ENCODE measurements around the gene EPHB2. TPM values are rescaled to one million over a fixed set of nuclear protein-coding genes. Genes with fewer than 3 reads are reported as not detected.
"Not testable (repeated sequence)": the region's sequence is repeated elsewhere in the genome, so short reads cannot be mapped to it uniquely, and the experiment has no call there.

EPHB2 gene
- total RNA-seq (ENCODE audit: low replicate concordance) = 40.3 and 44.6 TPM in 2 replicates
- long read RNA-seq, partial matches to known transcripts = 24 of 33 reads
- long read RNA-seq, other reads (novel, unspliced or antisense) = 9 of 33 reads

DNA sequence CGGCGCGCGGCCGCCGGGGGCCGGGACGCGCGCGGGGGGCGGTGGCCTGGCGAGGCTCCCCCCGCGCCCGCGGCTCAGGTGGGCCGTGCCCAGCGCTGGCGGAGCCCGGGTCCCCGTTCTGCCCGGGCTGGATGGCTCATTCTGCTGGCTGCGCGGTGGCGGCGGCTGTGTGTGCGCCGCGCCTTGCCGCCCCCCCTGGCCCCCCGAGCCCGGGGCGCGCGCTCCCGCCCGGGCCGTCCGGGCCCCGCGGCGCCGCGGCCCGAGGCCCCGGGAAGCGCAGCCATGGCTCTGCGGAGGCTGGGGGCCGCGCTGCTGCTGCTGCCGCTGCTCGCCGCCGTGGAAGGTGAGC lies at the start of gene EPHB2:
Gene EPHB2, plus strand, starts transcription at position 139 of the 349 bp plus-strand sequence. Its CDS starts 144 bp downstream, at position 283.
- peaks cover 37% of the 10 kb centered on the region for H3K4me1 Mint-ChIP-seq (ENCODE audit: unreplicated experiment)

DNA sequence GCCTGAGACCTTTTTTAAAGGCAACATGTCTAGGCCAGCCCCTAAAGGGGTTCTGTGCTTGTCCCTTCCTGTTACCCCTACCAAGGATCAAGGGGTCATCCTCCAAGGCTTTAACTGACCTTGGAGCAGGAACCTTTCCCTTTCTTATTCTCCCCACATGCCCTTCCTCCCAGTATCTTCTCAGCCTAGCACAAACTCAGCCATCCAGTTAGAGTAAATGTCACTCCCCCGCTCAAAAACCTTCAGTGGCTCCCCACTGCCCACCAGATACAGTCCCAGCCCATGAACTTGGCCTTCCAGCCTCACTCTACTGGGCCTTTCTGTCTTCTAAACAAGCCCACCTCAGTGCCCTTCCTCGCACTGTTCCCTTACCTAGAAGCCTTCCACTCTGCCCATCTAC lies 48.8 kb upstream of the EPHB2 start:
- Mint-ChIP-seq H3K4me1 (ENCODE audit: unreplicated experiment) (no peaks in the 10 kb centered on the region), H3K9me3 (no peaks in the 10 kb centered on the region), H3K27ac (no peak overlapping the region), H3K4me3 (no peak overlapping the region), H3K27me3 (peaks cover 30% of the 10 kb centered on the region), H3K36me3 (no peaks in the 10 kb centered on the region)
- TF ChIP-seq, protein P1, sequence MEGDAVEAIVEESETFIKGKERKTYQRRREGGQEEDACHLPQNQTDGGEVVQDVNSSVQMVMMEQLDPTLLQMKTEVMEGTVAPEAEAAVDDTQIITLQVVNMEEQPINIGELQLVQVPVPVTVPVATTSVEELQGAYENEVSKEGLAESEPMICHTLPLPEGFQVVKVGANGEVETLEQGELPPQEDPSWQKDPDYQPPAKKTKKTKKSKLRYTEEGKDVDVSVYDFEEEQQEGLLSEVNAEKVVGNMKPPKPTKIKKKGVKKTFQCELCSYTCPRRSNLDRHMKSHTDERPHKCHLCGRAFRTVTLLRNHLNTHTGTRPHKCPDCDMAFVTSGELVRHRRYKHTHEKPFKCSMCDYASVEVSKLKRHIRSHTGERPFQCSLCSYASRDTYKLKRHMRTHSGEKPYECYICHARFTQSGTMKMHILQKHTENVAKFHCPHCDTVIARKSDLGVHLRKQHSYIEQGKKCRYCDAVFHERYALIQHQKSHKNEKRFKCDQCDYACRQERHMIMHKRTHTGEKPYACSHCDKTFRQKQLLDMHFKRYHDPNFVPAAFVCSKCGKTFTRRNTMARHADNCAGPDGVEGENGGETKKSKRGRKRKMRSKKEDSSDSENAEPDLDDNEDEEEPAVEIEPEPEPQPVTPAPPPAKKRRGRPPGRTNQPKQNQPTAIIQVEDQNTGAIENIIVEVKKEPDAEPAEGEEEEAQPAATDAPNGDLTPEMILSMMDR (conservative IDR thresholded peaks at IDR 0.05) = no peak
- no peak for DNase-seq (ENCODE audit: extremely low spot score, unreplicated experiment)

More for the DNA sequence above, at the start of gene EPHB2:
- no peaks in the 10 kb centered on the region for H3K9me3 Mint-ChIP-seq
- peak within 1 kb of the TSS; percentile 91 for H3K4me3 Mint-ChIP-seq
- peaks cover 3% of the 10 kb centered on the region for H3K27me3 Mint-ChIP-seq
- peaks cover 4% of the 10 kb centered on the region for H3K36me3 Mint-ChIP-seq
- DNase-seq (ENCODE audit: extremely low spot score, unreplicated experiment) = no peak
- peak within 1 kb of the TSS; percentile 84 for H3K27ac Mint-ChIP-seq
- TF ChIP-seq, protein P1 (conservative IDR thresholded peaks at IDR 0.05) = no peak

DNA sequence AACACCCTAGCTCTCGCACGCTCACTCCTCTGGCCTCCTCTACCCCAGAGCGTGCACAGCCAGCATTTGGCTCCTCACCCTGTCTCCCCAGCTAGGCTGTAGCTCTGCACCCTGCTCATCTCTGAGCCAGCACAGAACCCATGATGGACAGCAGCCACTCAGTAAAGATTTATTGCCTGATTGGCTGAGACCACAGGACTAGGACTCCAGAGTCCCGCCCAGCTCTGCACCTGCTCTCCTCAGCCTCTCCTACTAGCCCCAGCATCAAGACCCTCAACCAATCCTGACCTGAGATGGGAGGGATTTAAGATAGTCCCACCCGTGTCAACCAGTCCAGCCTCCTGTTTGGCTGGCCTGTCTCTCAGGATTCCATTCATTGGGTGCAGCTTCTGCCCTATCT lies 48.3 kb upstream of the EPHB2 start:
- DNase-seq (ENCODE audit: extremely low spot score, unreplicated experiment) = no peak
- Mint-ChIP-seq H3K9me3 (no peaks in the 10 kb centered on the region), H3K27me3 (peaks cover 27% of the 10 kb centered on the region), H3K27ac (no peak overlapping the region), H3K4me3 (no peak overlapping the region), H3K36me3 (no peaks in the 10 kb centered on the region), H3K4me1 (ENCODE audit: unreplicated experiment) (no peaks in the 10 kb centered on the region)
- TF ChIP-seq, protein P1 (conservative IDR thresholded peaks at IDR 0.05) = no peak

DNA sequence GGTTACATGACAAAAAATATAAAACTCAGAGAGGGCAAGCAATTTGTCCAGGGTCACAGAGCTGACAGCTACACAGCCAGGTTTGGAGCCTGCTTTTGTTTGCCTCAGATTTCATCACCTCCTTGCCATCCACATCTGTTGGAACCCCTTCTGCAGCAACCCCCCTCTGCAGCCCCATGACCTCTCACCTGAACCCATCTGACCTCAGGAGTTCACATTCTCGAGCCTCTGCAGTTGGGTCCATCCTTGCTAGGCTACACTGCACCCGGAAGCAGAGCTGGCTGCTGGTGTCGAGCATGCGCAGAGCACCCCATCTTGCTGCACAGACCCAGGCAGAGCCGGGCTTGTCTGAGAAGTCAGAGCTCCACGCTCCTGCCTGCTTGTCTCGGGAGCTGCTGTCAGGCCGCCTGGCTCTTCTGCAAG lies 47.6 kb upstream of the EPHB2 start:
- Mint-ChIP-seq H3K27ac (no peak overlapping the region), H3K4me1 (ENCODE audit: unreplicated experiment) (no peaks in the 10 kb centered on the region), H3K27me3 (peaks cover 21% of the 10 kb centered on the region), H3K9me3 (no peaks in the 10 kb centered on the region), H3K4me3 (no peak overlapping the region), H3K36me3 (no peaks in the 10 kb centered on the region)
- DNase-seq (ENCODE audit: extremely low spot score, unreplicated experiment) = no peak
- TF ChIP-seq, protein P1 (conservative IDR thresholded peaks at IDR 0.05) = no peak

DNA sequence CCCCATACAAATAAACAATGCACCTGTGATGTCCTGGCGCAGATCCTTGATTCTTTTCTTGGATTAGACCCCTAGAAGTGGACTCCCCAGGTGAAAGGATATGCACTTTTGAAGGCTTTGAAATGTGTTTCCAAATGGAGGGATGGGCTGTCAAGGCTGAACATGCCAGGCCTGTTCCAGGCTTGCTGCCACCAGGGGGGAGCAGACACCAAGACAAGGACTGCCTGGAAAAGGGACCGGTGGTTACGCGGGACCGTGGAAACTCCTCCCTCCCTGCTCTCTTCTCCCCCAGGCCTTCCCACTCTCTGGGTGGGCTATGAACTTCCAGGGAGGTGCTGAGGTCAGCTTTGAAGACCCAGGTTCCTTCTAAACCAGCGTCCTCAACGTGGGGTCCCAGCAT lies 44.9 kb upstream of the EPHB2 start:
- H3K9me3 Mint-ChIP-seq = no peaks in the 10 kb centered on the region
- H3K27ac Mint-ChIP-seq = no peak overlapping the region
- H3K36me3 Mint-ChIP-seq = no peaks in the 10 kb centered on the region
- DNase-seq (ENCODE audit: extremely low spot score, unreplicated experiment) = no peak
- no peak overlapping the region for H3K4me3 Mint-ChIP-seq
- H3K27me3 Mint-ChIP-seq = peaks cover 10% of the 10 kb centered on the region
- H3K4me1 Mint-ChIP-seq (ENCODE audit: unreplicated experiment) = peaks cover 3% of the 10 kb centered on the region
- TF ChIP-seq, protein P1 (conservative IDR thresholded peaks at IDR 0.05) = peak; percentile 83

DNA sequence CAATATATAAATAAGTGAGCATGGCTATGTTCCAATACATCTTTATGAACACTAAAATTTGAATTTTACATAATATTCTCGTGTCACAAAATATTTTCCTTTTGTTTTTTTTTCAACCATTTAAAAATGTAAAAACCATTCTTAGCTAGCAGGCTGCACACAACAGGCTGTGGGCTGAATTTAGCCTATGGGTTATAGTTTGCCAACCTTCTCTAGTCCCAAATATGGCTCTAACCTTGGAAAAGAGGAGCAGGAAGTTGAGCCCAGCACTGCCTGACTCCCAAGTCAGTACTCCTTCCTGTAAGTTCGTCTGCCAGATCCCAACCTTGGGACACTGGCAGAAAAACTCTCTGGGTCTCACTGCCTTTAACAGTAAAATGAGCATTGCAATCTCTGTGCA lies 44.2 kb upstream of the EPHB2 start:
- Mint-ChIP-seq H3K27ac (no peak overlapping the region), H3K4me3 (no peak overlapping the region), H3K9me3 (no peaks in the 10 kb centered on the region), H3K27me3 (peaks cover 9% of the 10 kb centered on the region), H3K36me3 (no peaks in the 10 kb centered on the region), H3K4me1 (ENCODE audit: unreplicated experiment) (peaks cover 6% of the 10 kb centered on the region)
- TF ChIP-seq, protein P1 (conservative IDR thresholded peaks at IDR 0.05) = no peak
- DNase-seq (ENCODE audit: extremely low spot score, unreplicated experiment) = no peak

DNA sequence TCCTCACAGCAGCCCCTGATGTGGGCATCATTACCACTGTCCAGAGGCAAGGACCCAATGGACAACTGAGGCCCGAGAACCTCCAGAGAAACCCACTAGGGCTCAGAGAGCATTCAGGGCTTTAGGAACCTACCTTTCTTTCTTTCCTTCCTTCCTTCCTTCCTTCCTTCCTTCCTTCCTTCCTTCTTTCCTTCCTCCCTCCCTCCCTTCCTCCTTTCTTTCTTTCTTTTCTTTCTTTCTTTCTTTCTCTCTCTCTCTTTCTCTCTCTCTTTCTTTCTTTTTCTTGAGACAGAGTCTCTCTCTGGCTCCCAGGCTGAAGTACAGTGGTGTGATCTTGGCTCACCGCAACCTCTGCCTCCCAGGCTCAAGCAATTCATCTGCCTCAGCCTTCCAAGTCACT lies 41.8 kb upstream of the EPHB2 start:
- not testable (repeated sequence) for H3K27me3 Mint-ChIP-seq; DNase-seq (ENCODE audit: extremely low spot score, unreplicated experiment); H3K9me3 Mint-ChIP-seq; H3K36me3 Mint-ChIP-seq; H3K4me3 Mint-ChIP-seq; H3K27ac Mint-ChIP-seq
- peaks cover 15% of the 10 kb centered on the region for H3K4me1 Mint-ChIP-seq (ENCODE audit: unreplicated experiment)

All from type B pancreatic cell (in vitro differentiated cells).